K562 (cell line): ENCODE measurements around the gene NDUFS6. TPM values are rescaled to one million over a fixed set of nuclear protein-coding genes. Genes with fewer than 3 reads are reported as not detected.

Experiments used
- DNMT1 ChIP-seq: fragments of 450-650 bp; IDR thresholded peaks from 2 replicates; pipeline ENCODE4 v1.6.1; 2016; ENCODE audit warnings: antibody characterized with exemption, mild to moderate bottlenecking
- EZH2 ChIP-seq: IDR thresholded peaks from 2 replicates; pipeline ENCODE4 v1.6.1; 2012; ENCODE audit warnings: low read depth, mild to moderate bottlenecking, inconsistent platforms, low read length, borderline replicate concordance
- IFI16 ChIP-seq: fragments of 250-450 bp; sonication (Bioruptor Pico); IDR thresholded peaks from 2 replicates; pipeline ENCODE4 v2.1.2; 2022; ENCODE audit warnings: mild to moderate bottlenecking, inconsistent platforms
- JUN ChIP-seq, 2 experiments: sonication (generic) in 1 of 2; formaldehyde crosslinking in 1 of 2; IDR thresholded peaks; 2 replicates each; pipeline versions ENCODE4 v1.6.1 to v1.8.0; 2012 to 2022; ENCODE audit warnings: borderline replicate concordance in 2 of 2, mild to moderate bottlenecking in 2 of 2, improper control_type of control experiment in 1 of 2, low read depth in 1 of 2, low read length in 1 of 2, missing genetic modification reagents in 1 of 2
- MAFF ChIP-seq: IDR thresholded peaks from 2 replicates; pipeline ENCODE4 v1.6.1; 2012; ENCODE audit warnings: low read length, improper control_type of control experiment
- MCM5 ChIP-seq: fragments of 450-650 bp; IDR thresholded peaks from 2 replicates; pipeline ENCODE4 v1.6.1; 2016; ENCODE audit warnings: low read depth
- NCOA6 ChIP-seq: fragments of 450-650 bp; IDR thresholded peaks from 2 replicates; pipeline ENCODE4 v1.6.1; 2017; ENCODE audit warnings: mild to moderate bottlenecking
- NFE2L1 ChIP-seq: fragments of 450-650 bp; IDR thresholded peaks from 2 replicates; pipeline ENCODE4 v1.6.1; 2016; ENCODE audit warnings: missing genetic modification characterization, low read depth, mild to moderate bottlenecking, missing compliant biosample characterization, moderate library complexity, borderline replicate concordance
- PHTF2 ChIP-seq: fragments of 250-450 bp; sonication (Bioruptor Pico); IDR thresholded peaks from 2 replicates; pipeline ENCODE4 v1.5.0; 2021; ENCODE audit warnings: mild to moderate bottlenecking
- POLR2AphosphoS2 ChIP-seq: IDR thresholded peaks from 2 replicates; pipeline ENCODE4 v1.6.1; 2012; ENCODE audit warnings: low read length, improper control_type of control experiment
- RAD51 ChIP-seq: fragments of 450-650 bp; IDR thresholded peaks from 2 replicates; pipeline ENCODE4 v1.7.1; 2016; ENCODE audit warnings: low read depth, mild to moderate bottlenecking, borderline replicate concordance
- RNF2 ChIP-seq: sonication (generic); IDR thresholded peaks from 2 replicates; pipeline ENCODE4 v1.6.1; 2016
- ZBTB1 ChIP-seq: sonication (generic); formaldehyde crosslinking; IDR thresholded peaks from 2 replicates; pipeline ENCODE4 v1.8.1; 2023; ENCODE audit warnings: missing genetic modification reagents, low read depth, mild to moderate bottlenecking, borderline replicate concordance
- ZFPM2 ChIP-seq: fragments of 250-450 bp; sonication (Bioruptor Pico); IDR thresholded peaks from 2 replicates; pipeline ENCODE4 v1.5.1; 2022; ENCODE audit warnings: mild to moderate bottlenecking
- ZNF224 ChIP-seq: sonication (generic); formaldehyde crosslinking; IDR thresholded peaks from 2 replicates; pipeline ENCODE4 v1.8.0; 2022; ENCODE audit warnings: mild to moderate bottlenecking, missing genetic modification reagents
- polyA plus RNA-seq, 8 experiments: library from polyadenylated mRNA; depleted of rRNA in 4 of 8; stranded (reverse) in 5 of 8; unstranded in 3 of 8; fragments of >200 nt; fragmentation: Nextera tagmentation in 2 of 8; fragmentation: Illumina TruSeq in 1 of 8; extraction: Ambion mirVana in 2 of 8; extraction: Trizol in 1 of 8; gene quantifications; 2 replicates each; pipeline versions ENCODE4 v1.2.1 to v1.2.3, GENCODE V29; 2011 to 2014; ENCODE audit warnings: inconsistent platforms in 1 of 8, missing spikeins in 1 of 8
- total RNA-seq, 7 experiments: library from RNA; depleted of rRNA in 6 of 7; stranded (reverse); fragments of >200 nt in 6 of 7; fragmentation: Illumina TruSeq in 2 of 7; extraction: Trizol in 2 of 7; gene quantifications; 2 replicates each; pipeline versions ENCODE4 v1.2.1 to v1.2.3, GENCODE V29; 2011 to 2021; ENCODE audit warnings: low replicate concordance in 1 of 7
- TF ChIP-seq, protein P1 (sequence below), 2 experiments: fragments of 450-650 bp in 1 of 2; IDR thresholded peaks; 2 replicates each; pipeline ENCODE4 v1.6.1; 2011 to 2017; ENCODE audit warnings: low read depth in 2 of 2, antibody characterized with exemption in 1 of 2, borderline replicate concordance in 1 of 2, low read length in 1 of 2, mild to moderate bottlenecking in 1 of 2, mixed read lengths in 1 of 2; ENCODE audit not compliant: control insufficient read depth in 1 of 2
- TF ChIP-seq, protein P2 (sequence below): sonication (generic); formaldehyde crosslinking; IDR thresholded peaks from 2 replicates; pipeline ENCODE4 v1.9.0; 2022; ENCODE audit warnings: mild to moderate bottlenecking, missing genetic modification reagents
- TF ChIP-seq, protein P3 (sequence below): fragments of 250-450 bp; sonication (Bioruptor Pico); IDR thresholded peaks from 2 replicates; pipeline ENCODE4 v1.9.0; 2021; ENCODE audit warnings: mild to moderate bottlenecking
- TF ChIP-seq, protein P4 (sequence below): fragments of 250-450 bp; sonication (Bioruptor Pico); IDR thresholded peaks from 2 replicates; pipeline ENCODE4 v1.6.1; 2021; ENCODE audit warnings: mild to moderate bottlenecking
- TF ChIP-seq, protein P5 (sequence below): fragments of 250-450 bp; sonication (Bioruptor Pico); IDR thresholded peaks from 2 replicates; pipeline ENCODE4 v1.5.0; 2021
- TF ChIP-seq, protein P6 (sequence below): fragments of 250-450 bp; sonication (Bioruptor Pico); IDR thresholded peaks from 2 replicates; pipeline ENCODE4 v1.8.0; 2021; ENCODE audit warnings: borderline replicate concordance, mild to moderate bottlenecking, moderate library complexity; ENCODE audit not compliant: poor library complexity, severe bottlenecking

The NDUFS6 gene
- total and polyA plus RNA-seq, 9 of the 15 experiments (the other 6 are each of a cell fraction or from before 2014, with no cell fraction given): 36.1 to 291 (median 77.0) TPM

DNA sequence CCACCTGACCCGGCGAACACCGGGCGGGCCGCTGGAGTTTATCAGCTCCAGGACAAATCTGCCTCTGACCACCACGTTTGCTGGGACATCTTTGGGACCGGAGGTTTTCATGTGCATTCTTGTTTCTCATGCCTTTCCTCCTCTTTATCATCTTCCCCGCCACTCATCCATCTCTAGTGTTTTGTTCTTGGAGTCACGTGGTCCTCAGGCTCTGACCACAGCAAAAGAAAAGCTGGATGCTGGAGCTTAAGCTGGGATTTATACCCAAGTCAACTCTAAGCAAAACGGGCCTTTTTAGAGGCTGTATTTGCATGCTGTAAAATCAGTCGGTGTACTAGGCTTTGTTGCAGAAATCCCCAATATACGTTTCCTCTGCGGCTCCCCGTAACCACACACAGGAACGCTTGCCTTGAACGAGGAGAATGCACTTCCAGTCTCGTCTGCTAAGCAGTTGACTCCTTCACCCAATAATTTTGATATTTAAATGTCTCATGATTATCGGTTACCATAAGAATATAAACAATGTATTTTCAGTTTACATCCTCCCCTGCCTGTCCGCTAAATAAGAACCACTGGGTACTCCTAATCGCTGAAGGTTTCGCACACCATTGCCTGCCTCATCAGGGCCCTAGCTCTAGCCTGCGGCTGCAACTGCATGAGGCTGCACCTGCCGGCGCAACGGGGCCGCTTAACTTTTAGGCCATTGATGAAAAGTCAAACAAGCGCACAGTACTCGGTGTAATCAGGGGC, 560 bp upstream of the NDUFS6 start (continued):
- TF ChIP-seq, protein P1, sequence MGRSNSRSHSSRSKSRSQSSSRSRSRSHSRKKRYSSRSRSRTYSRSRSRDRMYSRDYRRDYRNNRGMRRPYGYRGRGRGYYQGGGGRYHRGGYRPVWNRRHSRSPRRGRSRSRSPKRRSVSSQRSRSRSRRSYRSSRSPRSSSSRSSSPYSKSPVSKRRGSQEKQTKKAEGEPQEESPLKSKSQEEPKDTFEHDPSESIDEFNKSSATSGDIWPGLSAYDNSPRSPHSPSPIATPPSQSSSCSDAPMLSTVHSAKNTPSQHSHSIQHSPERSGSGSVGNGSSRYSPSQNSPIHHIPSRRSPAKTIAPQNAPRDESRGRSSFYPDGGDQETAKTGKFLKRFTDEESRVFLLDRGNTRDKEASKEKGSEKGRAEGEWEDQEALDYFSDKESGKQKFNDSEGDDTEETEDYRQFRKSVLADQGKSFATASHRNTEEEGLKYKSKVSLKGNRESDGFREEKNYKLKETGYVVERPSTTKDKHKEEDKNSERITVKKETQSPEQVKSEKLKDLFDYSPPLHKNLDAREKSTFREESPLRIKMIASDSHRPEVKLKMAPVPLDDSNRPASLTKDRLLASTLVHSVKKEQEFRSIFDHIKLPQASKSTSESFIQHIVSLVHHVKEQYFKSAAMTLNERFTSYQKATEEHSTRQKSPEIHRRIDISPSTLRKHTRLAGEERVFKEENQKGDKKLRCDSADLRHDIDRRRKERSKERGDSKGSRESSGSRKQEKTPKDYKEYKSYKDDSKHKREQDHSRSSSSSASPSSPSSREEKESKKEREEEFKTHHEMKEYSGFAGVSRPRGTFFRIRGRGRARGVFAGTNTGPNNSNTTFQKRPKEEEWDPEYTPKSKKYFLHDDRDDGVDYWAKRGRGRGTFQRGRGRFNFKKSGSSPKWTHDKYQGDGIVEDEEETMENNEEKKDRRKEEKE (IDR thresholded peaks at IDR 0.05; ENCODE audit: borderline replicate concordance in 1 of 2, control insufficient read depth in 1 of 2, low read depth in 2 of 2, low read length in 1 of 2): no peak
- TF ChIP-seq RNF2 (no peak), MAFF (no peak), IFI16 (no peak), POLR2AphosphoS2 (no peak), PHTF2 (CRISPR knock-in tag) (no peak), DNMT1 (no peak), MCM5 (no peak), RAD51 (peak; percentile 92), ZNF224 (CRISPR knock-in tag) (no peak), EZH2 (no peak), NCOA6 (no peak), NFE2L1 (tag) (no peak), ZBTB1 (CRISPR knock-in tag) (no peak), ZFPM2 (CRISPR knock-in tag) (no peak), JUN (IDR thresholded peaks at IDR 0.05; ENCODE audit: borderline replicate concordance, low read depth, low read length) (no peak), JUN (CRISPR knock-in tag; IDR thresholded peaks at IDR 0.05; ENCODE audit: borderline replicate concordance) (0 out of 2 replicates have a peak, but pooled peaks have one; percentile 18)
- TF ChIP-seq, protein P2, sequence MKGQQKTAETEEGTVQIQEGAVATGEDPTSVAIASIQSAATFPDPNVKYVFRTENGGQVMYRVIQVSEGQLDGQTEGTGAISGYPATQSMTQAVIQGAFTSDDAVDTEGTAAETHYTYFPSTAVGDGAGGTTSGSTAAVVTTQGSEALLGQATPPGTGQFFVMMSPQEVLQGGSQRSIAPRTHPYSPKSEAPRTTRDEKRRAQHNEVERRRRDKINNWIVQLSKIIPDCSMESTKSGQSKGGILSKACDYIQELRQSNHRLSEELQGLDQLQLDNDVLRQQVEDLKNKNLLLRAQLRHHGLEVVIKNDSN: peak; percentile 85
- TF ChIP-seq, protein P3, sequence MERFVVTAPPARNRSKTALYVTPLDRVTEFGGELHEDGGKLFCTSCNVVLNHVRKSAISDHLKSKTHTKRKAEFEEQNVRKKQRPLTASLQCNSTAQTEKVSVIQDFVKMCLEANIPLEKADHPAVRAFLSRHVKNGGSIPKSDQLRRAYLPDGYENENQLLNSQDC (CRISPR knock-in tag): no peak
- TF ChIP-seq, protein P4, sequence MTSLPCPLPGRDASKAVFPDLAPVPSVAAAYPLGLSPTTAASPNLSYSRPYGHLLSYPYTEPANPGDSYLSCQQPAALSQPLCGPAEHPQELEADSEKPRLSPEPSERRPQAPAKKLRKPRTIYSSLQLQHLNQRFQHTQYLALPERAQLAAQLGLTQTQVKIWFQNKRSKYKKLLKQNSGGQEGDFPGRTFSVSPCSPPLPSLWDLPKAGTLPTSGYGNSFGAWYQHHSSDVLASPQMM (CRISPR knock-in tag): no peak
- TF ChIP-seq, protein P5, sequence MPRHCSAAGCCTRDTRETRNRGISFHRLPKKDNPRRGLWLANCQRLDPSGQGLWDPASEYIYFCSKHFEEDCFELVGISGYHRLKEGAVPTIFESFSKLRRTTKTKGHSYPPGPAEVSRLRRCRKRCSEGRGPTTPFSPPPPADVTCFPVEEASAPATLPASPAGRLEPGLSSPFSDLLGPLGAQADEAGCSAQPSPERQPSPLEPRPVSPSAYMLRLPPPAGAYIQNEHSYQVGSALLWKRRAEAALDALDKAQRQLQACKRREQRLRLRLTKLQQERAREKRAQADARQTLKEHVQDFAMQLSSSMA (CRISPR knock-in tag): no peak
- TF ChIP-seq, protein P6, sequence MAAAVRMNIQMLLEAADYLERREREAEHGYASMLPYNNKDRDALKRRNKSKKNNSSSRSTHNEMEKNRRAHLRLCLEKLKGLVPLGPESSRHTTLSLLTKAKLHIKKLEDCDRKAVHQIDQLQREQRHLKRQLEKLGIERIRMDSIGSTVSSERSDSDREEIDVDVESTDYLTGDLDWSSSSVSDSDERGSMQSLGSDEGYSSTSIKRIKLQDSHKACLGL: no peak
